ENCODE measurements around the gene MRPS26.

GRCh38 chr20:3051385-3052019, 5.7 kb downstream of the MRPS26 start:
- TF ChIP-seq CTCF (IDR thresholded peaks at IDR 0.05 in 4 of 5, conservative IDR thresholded peaks at IDR 0.05 in 1 of 5) (no peak), POLR2A (IDR thresholded peaks at IDR 0.05) (no peak)
